H1 (cell line): ENCODE data around the gene PJVK. TPM values are rescaled to one million over a fixed set of nuclear protein-coding genes. Genes with fewer than 3 reads are reported as not detected.

Experiments used
- CTCF ChIA-PET: fragments of 300-600 bp; sonication (Branson Sonifier 250); formaldehyde crosslinking; loops from one replicate; lab custom pipeline; 2021; ENCODE audit not compliant: partially characterized antibody; lab: Charles Lee
- POLR2A ChIA-PET: fragments of 300-600 bp; sonication (Branson Sonifier 250); formaldehyde crosslinking; loops from one replicate; lab custom pipeline; 2021; ENCODE audit warnings: inconsistent platforms; ENCODE audit not compliant: partially characterized antibody; lab: Charles Lee
- DNase-seq, 2 experiments: peaks; one replicate each; pipeline versions ENCODE4 v3.0.0 to v3.0.0-alpha.2; 2010 to 2022; ENCODE audit warnings: low spot score in 2 of 2, low read depth in 1 of 2, mixed read lengths in 1 of 2
- FAIRE-seq: peaks from 2 replicates; lab custom pipeline; 2011; peaks lifted over from hg19 to GRCh38; lab: Jason Lieb, UNC
- H2AFZ ChIP-seq: 2 replicates; pipeline ENCODE4 v1.8.1; 2012; ENCODE audit warnings: low read length, inconsistent platforms
- H2AK5ac ChIP-seq: 2 replicates; pipeline ENCODE4 v1.6.1; 2013; ENCODE audit warnings: low read depth, low read length
- H2BK120ac ChIP-seq: replicated peaks from 2 replicates; pipeline ENCODE3; 2013; ENCODE audit warnings: low read depth, low read length, inconsistent platforms
- H2BK12ac ChIP-seq: 2 replicates; pipeline ENCODE4 v1.6.1; 2013; ENCODE audit warnings: low read depth, low read length
- H2BK15ac ChIP-seq: 2 replicates; pipeline ENCODE4 v1.6.1; 2013; ENCODE audit warnings: low read length
- H2BK20ac ChIP-seq: 2 replicates; pipeline ENCODE4 v1.6.1; 2013; ENCODE audit warnings: low read length
- H2BK5ac ChIP-seq: 2 replicates; pipeline ENCODE4 v1.6.1; 2013; ENCODE audit warnings: low read depth, low read length
- H3K14ac ChIP-seq: 2 replicates; pipeline ENCODE4 v1.6.1; 2013; ENCODE audit warnings: inconsistent platforms; ENCODE audit not compliant: insufficient read length
- H3K18ac ChIP-seq: 2 replicates; pipeline ENCODE4 v1.6.1; 2013; ENCODE audit warnings: low read length; ENCODE audit errors: extremely low read depth
- H3K23ac ChIP-seq: 2 replicates; pipeline ENCODE4 v1.6.1; 2013; ENCODE audit warnings: inconsistent platforms; ENCODE audit not compliant: insufficient read length
- H3K23me2 ChIP-seq: 2 replicates; pipeline ENCODE4 v1.6.1; 2013; ENCODE audit warnings: low read depth, low read length
- H3K27ac ChIP-seq: 2 replicates; pipeline ENCODE4 v1.6.1; 2011; ENCODE audit warnings: low read depth, low read length, inconsistent platforms
- H3K27me3 ChIP-seq, 4 experiments: replicated peaks in 1 of 4; 1 replicate in 1 of 4; 2 replicates in 3 of 4; pipeline versions ENCODE4 v1.6.1 to v1.8.1; 2011 to 2013; ENCODE audit warnings: low read length in 3 of 4, mild to moderate bottlenecking in 3 of 4, inconsistent platforms in 2 of 4, mixed read lengths in 2 of 4, moderate library complexity in 1 of 4; ENCODE audit not compliant: control insufficient read depth in 3 of 4, insufficient read depth in 3 of 4; ENCODE audit errors: extremely low read depth in 1 of 4
- H3K36me3 ChIP-seq, 4 experiments: 2 replicates each; pipeline versions ENCODE4 v1.6.1 to v1.8.1; 2011 to 2013; ENCODE audit warnings: mild to moderate bottlenecking in 4 of 4, low read length in 3 of 4, moderate library complexity in 2 of 4, control low read depth in 1 of 4, inconsistent platforms in 1 of 4; ENCODE audit not compliant: insufficient read depth in 4 of 4, control insufficient read depth in 2 of 4
- H3K4ac ChIP-seq: replicated peaks from 2 replicates; pipeline ENCODE3; 2013; ENCODE audit warnings: low read length, low read depth, mixed read lengths, inconsistent platforms; ENCODE audit not compliant: insufficient read length
- H3K4me1 ChIP-seq, 4 experiments: replicated peaks in 1 of 4; 1 replicate in 1 of 4; 2 replicates in 3 of 4; pipeline versions ENCODE4 v1.6.1 to v1.8.1; 2011 to 2013; ENCODE audit warnings: low read length in 3 of 4, inconsistent platforms in 2 of 4, mixed read lengths in 1 of 4; ENCODE audit not compliant: insufficient read depth in 4 of 4, control insufficient read depth in 3 of 4
- H3K4me2 ChIP-seq, 2 experiments: 2 replicates each; pipeline versions ENCODE4 v1.6.1 to v1.8.1; 2011 to 2013; ENCODE audit warnings: low read depth in 2 of 2, low read length in 2 of 2, control low read depth in 1 of 2, inconsistent platforms in 1 of 2, mild to moderate bottlenecking in 1 of 2; ENCODE audit not compliant: insufficient read depth in 1 of 2
- H3K4me3 ChIP-seq, 4 experiments: fragments of 200-600, 300-600 bp in 1 of 4; sonication (generic), shearing (Covaris generic), sonication (Bioruptor Twin) in 1 of 4; 2 replicates each; pipeline versions ENCODE4 v1.5.1 to v1.8.1; 2011 to 2016; ENCODE audit warnings: low read length in 4 of 4, low read depth in 3 of 4, control low read depth in 2 of 4, inconsistent platforms in 2 of 4, mild to moderate bottlenecking in 2 of 4, mixed read lengths in 1 of 4, moderate library complexity in 1 of 4; ENCODE audit not compliant: insufficient read depth in 2 of 4; ENCODE audit errors: extremely low read depth in 1 of 4
- H3K56ac ChIP-seq: replicated peaks from 2 replicates; pipeline ENCODE3; 2013; ENCODE audit warnings: low read depth, mild to moderate bottlenecking, mixed read lengths, low read length, inconsistent platforms; ENCODE audit not compliant: insufficient read length
- H3K79me1 ChIP-seq: 2 replicates; pipeline ENCODE4 v1.6.1; 2013; ENCODE audit warnings: low read depth, low read length, control low read depth
- H3K79me2 ChIP-seq, 2 experiments: 2 replicates each; pipeline versions ENCODE4 v1.6.1 to v1.8.1; 2012 to 2013; ENCODE audit warnings: low read length in 2 of 2, mild to moderate bottlenecking in 2 of 2, inconsistent platforms in 1 of 2; ENCODE audit not compliant: insufficient read depth in 2 of 2, control insufficient read depth in 1 of 2
- H3K9ac ChIP-seq, 4 experiments: replicated peaks in 1 of 4; 1 replicate in 1 of 4; 2 replicates in 3 of 4; pipeline versions ENCODE4 v1.6.1 to v1.8.1; 2011 to 2013; ENCODE audit warnings: low read depth in 3 of 4, low read length in 3 of 4, control low read depth in 2 of 4, mild to moderate bottlenecking in 2 of 4, moderate library complexity in 2 of 4, inconsistent platforms in 1 of 4; ENCODE audit errors: extremely low read depth in 1 of 4
- H3K9me3 ChIP-seq, 2 experiments: 2 replicates each; pipeline versions ENCODE4 v1.6.1 to v1.8.1; 2012 to 2013; ENCODE audit warnings: mild to moderate bottlenecking in 2 of 2, moderate library complexity in 2 of 2, control low read depth in 1 of 2, inconsistent platforms in 1 of 2, low read depth in 1 of 2, low read length in 1 of 2, mixed read lengths in 1 of 2; ENCODE audit not compliant: insufficient read depth in 2 of 2
- H4K20me1 ChIP-seq, 2 experiments: replicated peaks in 1 of 2; 2 replicates each; pipeline versions ENCODE3 to v1.8.1; 2011 to 2013; ENCODE audit warnings: inconsistent platforms in 2 of 2, low read length in 2 of 2, mild to moderate bottlenecking in 1 of 2; ENCODE audit not compliant: insufficient read depth in 2 of 2, control insufficient read depth in 1 of 2
- H4K5ac ChIP-seq: 2 replicates; pipeline ENCODE4 v1.6.1; 2013; ENCODE audit warnings: low read length, low read depth, mixed read lengths, inconsistent platforms; ENCODE audit not compliant: insufficient read length
- H4K8ac ChIP-seq: 2 replicates; pipeline ENCODE4 v1.8.0; 2013; ENCODE audit warnings: mild to moderate bottlenecking, moderate library complexity, low read length, inconsistent platforms; ENCODE audit not compliant: insufficient read depth; ENCODE audit errors: extremely low read depth
- H4K91ac ChIP-seq: replicated peaks from 2 replicates; pipeline ENCODE3; 2013; ENCODE audit warnings: low read length, mixed read lengths, inconsistent platforms; ENCODE audit not compliant: insufficient read length
- CREB1 ChIP-seq: IDR thresholded peaks from 2 replicates; pipeline ENCODE4 v1.6.1; 2012; ENCODE audit warnings: inconsistent platforms
- CTBP2 ChIP-seq: IDR thresholded peaks from 2 replicates; pipeline ENCODE4 v1.7.0; 2011; ENCODE audit warnings: borderline replicate concordance, mild to moderate bottlenecking, moderate library complexity, mixed read lengths, low read length; ENCODE audit not compliant: insufficient read depth, insufficient read length
- EZH2 ChIP-seq: fragments of 200-600 bp; sonication (generic); IDR thresholded peaks from 2 replicates; pipeline ENCODE4 v1.7.1; 2012; ENCODE audit warnings: low read depth, mild to moderate bottlenecking, moderate library complexity, low read length, inconsistent platforms; ENCODE audit not compliant: severe bottlenecking
- KDM1A ChIP-seq: fragments of 200-600, 300-600 bp; sonication (generic); IDR thresholded peaks from 2 replicates; pipeline ENCODE4 v1.7.1; 2016; ENCODE audit warnings: mild to moderate bottlenecking, low read length, borderline replicate concordance
- MAFK ChIP-seq: IDR thresholded peaks from 2 replicates; pipeline ENCODE4 v1.6.1; 2012; ENCODE audit warnings: low read depth, mild to moderate bottlenecking, improper control_type of control experiment, low read length
- POLR2AphosphoS5 ChIP-seq: IDR thresholded peaks from 2 replicates; pipeline ENCODE4 v1.6.1; 2011; ENCODE audit warnings: low read depth, low read length
- RBBP5 ChIP-seq: IDR thresholded peaks from 2 replicates; pipeline ENCODE4 v1.7.1; 2012; ENCODE audit warnings: low read depth, mild to moderate bottlenecking, inconsistent platforms, low read length, moderate library complexity, borderline replicate concordance
- SP2 ChIP-seq: IDR thresholded peaks from 2 replicates; pipeline ENCODE4 v1.6.1; 2012; ENCODE audit warnings: mild to moderate bottlenecking, low read length, inconsistent platforms
- TAF1 ChIP-seq: IDR thresholded peaks from 2 replicates; pipeline ENCODE4 v1.6.1; 2011; ENCODE audit warnings: mild to moderate bottlenecking, low read depth, low read length
- TAF7 ChIP-seq: optimal IDR thresholded peaks from 2 replicates; pipeline ENCODE3; 2011; ENCODE audit warnings: low read depth, mild to moderate bottlenecking, inconsistent platforms, low read length, moderate library complexity, borderline replicate concordance
- WGBS, 2 experiments: shearing (Covaris generic) in 1 of 2; methylation state at CpG; one replicate each; pipeline versions ENCODE4 v1.1.6 to v1.1.7; 2013 to 2015; ENCODE audit warnings: low lambda C conversion rate in 2 of 2, mixed read lengths in 2 of 2, inconsistent platforms in 1 of 2, low coverage in 1 of 2, missing lambda C conversion rate in 1 of 2; ENCODE audit not compliant: insufficient replicate concordance in 2 of 2, insufficient coverage in 1 of 2, insufficient read length in 1 of 2; ENCODE audit errors: extremely low coverage in 1 of 2, missing lambda C conversion rate in 1 of 2; 5-methylcytosine and 5-hydroxymethylcytosine counted together
- polyA plus RNA-seq, 7 experiments: library from polyadenylated mRNA; depleted of rRNA in 3 of 7; stranded (reverse) in 5 of 7; unstranded in 2 of 7; fragments of >200 nt in 5 of 7; fragments of 200-250 nt in 2 of 7; gene quantifications; 1 replicate in 5 of 7; 2 replicates in 1 of 7; 4 replicates in 1 of 7; pipeline versions ENCODE4 v1.2.1 to v1.2.3, GENCODE V29; 2011 to 2013; ENCODE audit warnings: missing spikeins in 2 of 7, mixed read lengths in 2 of 7
- total RNA-seq: library from RNA; stranded (reverse); fragmentation: NEBNext Ultra II Directional; extraction: Animal tissue kit (Norgen Biotek cat#: 25700); gene quantifications from 2 replicates; pipeline ENCODE4 v1.2.1, GENCODE V29; 2021
- TF ChIP-seq, protein P1 (sequence below): IDR thresholded peaks from 2 replicates; pipeline ENCODE4 v1.6.1; 2012; ENCODE audit warnings: low read length, inconsistent platforms

The PJVK gene
- total and polyA plus RNA-seq, 2 of the 8 experiments (the other 6 are each of a cell fraction or from before 2014, with no cell fraction given) = 2.4 to 2.8 TPM

DNA sequence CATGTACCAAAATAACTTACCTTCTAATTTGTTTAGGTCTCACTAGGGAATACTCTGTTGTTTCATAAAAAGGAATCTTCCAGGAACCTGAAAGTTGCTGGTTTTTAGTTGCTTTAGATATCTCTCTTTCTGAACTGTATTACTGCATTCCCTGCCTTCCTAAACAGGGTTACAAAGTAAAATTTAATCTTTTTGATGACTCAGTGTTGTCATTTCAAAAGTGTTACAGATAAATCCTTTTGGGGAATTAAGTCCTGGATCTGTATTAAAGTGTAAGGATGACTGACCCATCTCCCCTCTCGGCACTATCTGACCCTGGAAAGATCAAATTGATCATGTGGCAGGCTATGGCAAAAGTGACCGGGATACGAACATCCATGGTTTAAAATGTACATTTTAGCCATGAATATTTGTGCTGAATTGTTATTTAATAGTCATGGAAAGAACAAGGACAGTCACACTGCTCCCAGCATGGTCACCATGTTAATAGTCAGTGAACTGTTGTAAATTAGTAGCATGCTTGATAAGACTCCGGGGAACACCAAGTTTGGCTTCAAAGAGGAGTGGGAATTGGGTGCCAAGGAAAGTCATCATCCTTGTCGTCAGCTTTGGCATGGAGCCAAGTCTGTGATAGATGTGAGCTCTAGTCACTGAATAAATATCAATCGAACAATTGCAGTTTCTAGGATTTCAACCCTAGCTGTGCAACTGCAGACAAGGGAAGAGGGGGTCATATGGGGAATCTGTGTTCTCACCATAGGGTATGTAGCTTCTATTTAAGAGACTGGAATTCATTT lies 33.3 kb downstream of the PJVK start:
- no peak overlapping the region for H2AK5ac ChIP-seq
- no peak overlapping the region for H3K27ac ChIP-seq
- H3K56ac ChIP-seq = no peak overlapping the region
- H4K20me1 ChIP-seq = peaks cover 2 to 3% of the 10 kb centered on the region in 2 experiments
- H4K91ac ChIP-seq = no peak overlapping the region
- ChIA-PET POLR2A (no interaction called here), CTCF (no interaction called here)
- no peaks in the 10 kb centered on the region; a peak in 2 of 7 replicates for H3K27me3 ChIP-seq
- H3K14ac ChIP-seq = no peak overlapping the region
- no peaks in the 10 kb centered on the region for H3K36me3 ChIP-seq
- H3K4ac ChIP-seq = no peak overlapping the region
- H3K4me2 ChIP-seq = no peak overlapping the region
- H3K18ac ChIP-seq = no peak overlapping the region
- H4K8ac ChIP-seq = no peak overlapping the region
- H2BK5ac ChIP-seq = no peak overlapping the region
- peaks cover 2% of the 10 kb centered on the region; the same call in 1 of the 2 replicates for H3K79me1 ChIP-seq
- WGBS, 2 experiments = 88% methylated on average over 6 of the region's 6 CpGs; no CpG with 5 or more reads in 1 of the 2 experiments
- no peak overlapping the region for H4K5ac ChIP-seq
- peaks cover 0 to 33% of the 10 kb centered on the region in 2 experiments; a peak in 2 of 4 replicates for H3K79me2 ChIP-seq
- peaks cover 6% of the 10 kb centered on the region; the same call in 1 of the 2 replicates for H3K23me2 ChIP-seq
- H3K23ac ChIP-seq = no peak overlapping the region
- H2BK12ac ChIP-seq = no peak overlapping the region
- peak overlapping the region in 1 of 4 experiments; percentile 34; a peak in 1 of 7 replicates for H3K9ac ChIP-seq
- no peak overlapping the region for H2BK15ac ChIP-seq
- H2BK120ac ChIP-seq = no peak overlapping the region
- no peak overlapping the region for H2BK20ac ChIP-seq
- no peaks in the 10 kb centered on the region for H3K9me3 ChIP-seq
- H3K4me3 ChIP-seq = no peak overlapping the region
- FAIRE-seq (no peak), DNase-seq (no peak)
- H2AFZ ChIP-seq = no peak overlapping the region
- H3K4me1 ChIP-seq = peaks cover 0 to 12% (median 4%) of the 10 kb centered on the region in 4 experiments; a peak in 3 of 7 replicates
- no peak for TF ChIP-seq TAF7
- TF ChIP-seq MAFK = no peak
- no peak for TF ChIP-seq KDM1A
- TF ChIP-seq, protein P1, sequence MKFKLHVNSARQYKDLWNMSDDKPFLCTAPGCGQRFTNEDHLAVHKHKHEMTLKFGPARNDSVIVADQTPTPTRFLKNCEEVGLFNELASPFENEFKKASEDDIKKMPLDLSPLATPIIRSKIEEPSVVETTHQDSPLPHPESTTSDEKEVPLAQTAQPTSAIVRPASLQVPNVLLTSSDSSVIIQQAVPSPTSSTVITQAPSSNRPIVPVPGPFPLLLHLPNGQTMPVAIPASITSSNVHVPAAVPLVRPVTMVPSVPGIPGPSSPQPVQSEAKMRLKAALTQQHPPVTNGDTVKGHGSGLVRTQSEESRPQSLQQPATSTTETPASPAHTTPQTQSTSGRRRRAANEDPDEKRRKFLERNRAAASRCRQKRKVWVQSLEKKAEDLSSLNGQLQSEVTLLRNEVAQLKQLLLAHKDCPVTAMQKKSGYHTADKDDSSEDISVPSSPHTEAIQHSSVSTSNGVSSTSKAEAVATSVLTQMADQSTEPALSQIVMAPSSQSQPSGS = no peak
- TF ChIP-seq EZH2 = no peak
- no peak for TF ChIP-seq TAF1
- TF ChIP-seq SP2 = no peak
- TF ChIP-seq CREB1 = no peak
- TF ChIP-seq CTBP2 = no peak
- TF ChIP-seq POLR2AphosphoS5 = no peak
- TF ChIP-seq RBBP5 = no peak
